Activated naive CD8-positive, alpha-beta T cell (primary cell): ENCODE measurements around the gene CPEB2.

Experiments used
- H3K27ac Mint-ChIP-seq: one replicate; pipeline ENCODE4 v1.8.0; 2021; ENCODE audit warnings: mixed read lengths
- H3K27me3 Mint-ChIP-seq: one replicate; pipeline ENCODE4 v1.8.0; 2021; ENCODE audit warnings: mixed read lengths
- H3K36me3 Mint-ChIP-seq: one replicate; pipeline ENCODE4 v1.8.0; 2021; ENCODE audit warnings: mixed read lengths
- H3K4me1 Mint-ChIP-seq: one replicate; pipeline ENCODE4 v1.8.0; 2021; ENCODE audit warnings: low read depth, mixed read lengths
- H3K4me3 Mint-ChIP-seq: one replicate; pipeline ENCODE4 v1.8.0; 2021; ENCODE audit warnings: mild to moderate bottlenecking, mixed read lengths
- H3K9me3 Mint-ChIP-seq: one replicate; pipeline ENCODE4 v1.8.0; 2021; ENCODE audit warnings: low read depth, mixed read lengths

Gene CPEB2

GRCh38 chr4:15003891-15004738 is 1.8 kb downstream of the CPEB2 start:
- Mint-ChIP-seq H3K9me3 (no peaks in the 10 kb centered on the region), H3K36me3 (no peaks in the 10 kb centered on the region), H3K27ac (no peak overlapping the region), H3K27me3 (no peaks in the 10 kb centered on the region), H3K4me1 (peaks cover 28% of the 10 kb centered on the region), H3K4me3 (peak overlapping the region; percentile 93)

- H3K27me3 Mint-ChIP-seq, result no peaks in the 10 kb centered on the region
These were observed 2.5 kb downstream of the CPEB2 start for GRCh38 chr4:15004739-15005301.

GRCh38 chr4:15005474-15006115 is 3.3 kb downstream of the CPEB2 start:
- Mint-ChIP-seq H3K27ac (peak overlapping the region; percentile 69), H3K4me3 (peak overlapping the region; percentile 93), H3K9me3 (no peaks in the 10 kb centered on the region), H3K27me3 (no peaks in the 10 kb centered on the region), H3K4me1 (peaks cover 32% of the 10 kb centered on the region), H3K36me3 (peaks cover 2% of the 10 kb centered on the region)

More at GRCh38 chr4:15004739-15005301, 2.5 kb downstream of the CPEB2 start:
- Mint-ChIP-seq H3K4me1 (peaks cover 28% of the 10 kb centered on the region), H3K27ac (peak overlapping the region; percentile 69), H3K36me3 (no peaks in the 10 kb centered on the region), H3K4me3 (peak overlapping the region; percentile 93), H3K9me3 (no peaks in the 10 kb centered on the region)

GRCh38 chr4:15006416-15007024 is 4.2 kb downstream of the CPEB2 start:
- Mint-ChIP-seq H3K4me3 (peak overlapping the region; percentile 93), H3K27me3 (no peaks in the 10 kb centered on the region), H3K4me1 (peaks cover 28% of the 10 kb centered on the region), H3K9me3 (no peaks in the 10 kb centered on the region), H3K27ac (no peak overlapping the region), H3K36me3 (peaks cover 2% of the 10 kb centered on the region)

- Mint-ChIP-seq H3K4me1 (peaks cover 33% of the 10 kb centered on the region), H3K36me3 (peaks cover 7% of the 10 kb centered on the region), H3K27ac (no peak overlapping the region), H3K4me3 (no peak overlapping the region), H3K27me3 (no peaks in the 10 kb centered on the region), H3K9me3 (no peaks in the 10 kb centered on the region)
These were observed 4.9 kb downstream of the CPEB2 start for GRCh38 chr4:15007201-15007600.

- Mint-ChIP-seq H3K9me3 (no peaks in the 10 kb centered on the region), H3K27ac (no peak overlapping the region), H3K36me3 (peaks cover 7% of the 10 kb centered on the region), H3K4me1 (peaks cover 40% of the 10 kb centered on the region), H3K27me3 (no peaks in the 10 kb centered on the region), H3K4me3 (no peak overlapping the region)
These were observed 7.8 kb downstream of the CPEB2 start for GRCh38 chr4:15010038-15010585.

- H3K4me3 Mint-ChIP-seq, result no peak overlapping the region
- H3K4me1 Mint-ChIP-seq, result peaks cover 31% of the 10 kb centered on the region
- H3K36me3 Mint-ChIP-seq, result peaks cover 7% of the 10 kb centered on the region
- no peaks in the 10 kb centered on the region for H3K27me3 Mint-ChIP-seq
- no peaks in the 10 kb centered on the region for H3K9me3 Mint-ChIP-seq
- no peak overlapping the region for H3K27ac Mint-ChIP-seq
These were observed 8.9 kb downstream of the CPEB2 start for GRCh38 chr4:15011166-15011565.

GRCh38 chr4:15012017-15012788 is 9.9 kb downstream of the CPEB2 start:
- Mint-ChIP-seq H3K27me3 (no peaks in the 10 kb centered on the region), H3K4me3 (no peak overlapping the region), H3K4me1 (peaks cover 25% of the 10 kb centered on the region), H3K9me3 (no peaks in the 10 kb centered on the region), H3K36me3 (peaks cover 7% of the 10 kb centered on the region), H3K27ac (no peak overlapping the region)

- peaks cover 7% of the 10 kb centered on the region for H3K36me3 Mint-ChIP-seq
- peaks cover 25% of the 10 kb centered on the region for H3K4me1 Mint-ChIP-seq
- H3K4me3 Mint-ChIP-seq, result no peak overlapping the region
- no peaks in the 10 kb centered on the region for H3K27me3 Mint-ChIP-seq
- H3K27ac Mint-ChIP-seq, result no peak overlapping the region
- H3K9me3 Mint-ChIP-seq, result no peaks in the 10 kb centered on the region
These were observed 11.3 kb downstream of the CPEB2 start for GRCh38 chr4:15013585-15013984.

- Mint-ChIP-seq H3K27me3 (no peaks in the 10 kb centered on the region), H3K4me3 (no peak overlapping the region), H3K4me1 (peaks cover 33% of the 10 kb centered on the region)
These were observed 12.9 kb downstream of the CPEB2 start for GRCh38 chr4:15015170-15015569.

GRCh38 chr4:15018361-15018760 is 16.1 kb downstream of the CPEB2 start:
- Mint-ChIP-seq H3K4me3 (no peak overlapping the region), H3K4me1 (peaks cover 37% of the 10 kb centered on the region), H3K36me3 (no peaks in the 10 kb centered on the region), H3K27me3 (no peaks in the 10 kb centered on the region), H3K9me3 (no peaks in the 10 kb centered on the region), H3K27ac (peak overlapping the region; percentile 51)

More at GRCh38 chr4:15015170-15015569, 12.9 kb downstream of the CPEB2 start:
- peaks cover 7% of the 10 kb centered on the region for H3K36me3 Mint-ChIP-seq
- no peak overlapping the region for H3K27ac Mint-ChIP-seq
- no peaks in the 10 kb centered on the region for H3K9me3 Mint-ChIP-seq

- Mint-ChIP-seq H3K27me3 (no peaks in the 10 kb centered on the region), H3K27ac (no peak overlapping the region), H3K4me3 (no peak overlapping the region), H3K36me3 (peaks cover 4% of the 10 kb centered on the region), H3K4me1 (peaks cover 37% of the 10 kb centered on the region), H3K9me3 (no peaks in the 10 kb centered on the region)
These were observed 18.4 kb downstream of the CPEB2 start for GRCh38 chr4:15020502-15021286.

GRCh38 chr4:15021311-15021710 is 19.0 kb downstream of the CPEB2 start:
- Mint-ChIP-seq H3K4me3 (no peak overlapping the region), H3K36me3 (peaks cover 4% of the 10 kb centered on the region), H3K27me3 (no peaks in the 10 kb centered on the region), H3K27ac (no peak overlapping the region), H3K9me3 (no peaks in the 10 kb centered on the region), H3K4me1 (peaks cover 37% of the 10 kb centered on the region)
